GM23338 (cell line): ENCODE data around the gene BCR. TPM values are rescaled to one million over a fixed set of nuclear protein-coding genes. Genes with fewer than 3 reads are reported as not detected.

Source experiments
- ATAC-seq: fragments of 200-7000 bp; cut with Tn5 transposase; 3 replicates; pipeline ENCODE4 v1.9.1; 2020
- DNase-seq: peaks from one replicate; pipeline ENCODE4 v3.0.0-alpha.2; 2015; ENCODE audit warnings: low spot score
- H2AFZ ChIP-seq: fragments of 200-600 bp; sonication (generic); 2 replicates; pipeline ENCODE4 v1.8.0; 2016; ENCODE audit warnings: antibody characterized with exemption, mild to moderate bottlenecking, moderate library complexity
- H3F3A ChIP-seq: fragments of 200-600 bp; sonication (generic); replicated peaks from 2 replicates; pipeline ENCODE4 v1.8.0; 2017; ENCODE audit warnings: antibody characterized with exemption, mixed run types, low read depth
- H3K27ac ChIP-seq: fragments of 200-600 bp; sonication (generic); 2 replicates; pipeline ENCODE4 v1.6.1; 2016; ENCODE audit warnings: low read depth
- H3K27me3 ChIP-seq: fragments of 200-600 bp; sonication (generic); 2 replicates; pipeline ENCODE4 v1.8.0; 2016; ENCODE audit warnings: mild to moderate bottlenecking, mixed run types, moderate library complexity; ENCODE audit not compliant: insufficient read depth
- H3K36me3 ChIP-seq: fragments of 200-600 bp; sonication (generic); 2 replicates; pipeline ENCODE4 v1.8.0; 2016; ENCODE audit warnings: mild to moderate bottlenecking; ENCODE audit not compliant: insufficient read depth
- H3K4me1 ChIP-seq: fragments of 200-600 bp; sonication (generic); 2 replicates; pipeline ENCODE4 v1.8.0; 2016; ENCODE audit warnings: mild to moderate bottlenecking, moderate library complexity; ENCODE audit not compliant: insufficient read depth
- H3K4me2 ChIP-seq: fragments of 200-600 bp; sonication (generic); 2 replicates; pipeline ENCODE4 v1.7.1; 2017; ENCODE audit warnings: mixed run types
- H3K4me3 ChIP-seq: fragments of 200-600 bp; sonication (generic); 2 replicates; pipeline ENCODE4 v1.6.1; 2016; ENCODE audit warnings: mixed run types
- H3K79me2 ChIP-seq: fragments of 200-600 bp; sonication (generic); replicated peaks from 2 replicates; pipeline ENCODE4 v1.8.0; 2017; ENCODE audit warnings: mild to moderate bottlenecking; ENCODE audit not compliant: insufficient read depth
- H3K9me2 ChIP-seq: fragments of 200-600 bp; sonication (generic); 2 replicates; pipeline ENCODE4 v1.8.0; 2017; ENCODE audit not compliant: insufficient read depth
- H4K20me1 ChIP-seq: fragments of 200-600 bp; sonication (generic); replicated peaks from 2 replicates; pipeline ENCODE4 v1.8.0; 2017; ENCODE audit warnings: mild to moderate bottlenecking; ENCODE audit not compliant: insufficient read depth
- H3K27ac Mint-ChIP-seq: 2 replicates; pipeline ENCODE4 v1.8.0; 2020; ENCODE audit warnings: inconsistent platforms, mild to moderate bottlenecking, moderate library complexity, mixed read lengths
- H3K27me3 Mint-ChIP-seq: 3 replicates; pipeline ENCODE4 v1.8.0; 2022; ENCODE audit warnings: low read depth, mild to moderate bottlenecking, moderate library complexity, mixed read lengths, inconsistent platforms; ENCODE audit not compliant: insufficient read depth, poor library complexity
- H3K36me3 Mint-ChIP-seq: 3 replicates; pipeline ENCODE4 v1.8.0; 2021; ENCODE audit warnings: low read depth, mild to moderate bottlenecking, inconsistent platforms, moderate library complexity, mixed read lengths
- H3K4me1 Mint-ChIP-seq: 3 replicates; pipeline ENCODE4 v1.8.0; 2020; ENCODE audit warnings: mild to moderate bottlenecking, inconsistent platforms, mixed read lengths
- H3K4me3 Mint-ChIP-seq: 3 replicates; pipeline ENCODE4 v1.8.0; 2021; ENCODE audit warnings: moderate library complexity, mild to moderate bottlenecking, inconsistent platforms, mixed read lengths
- H3K9me3 Mint-ChIP-seq: 3 replicates; pipeline ENCODE4 v1.8.0; 2020; ENCODE audit warnings: moderate library complexity, mild to moderate bottlenecking, inconsistent platforms, mixed read lengths
- CREB1 ChIP-seq: fragments of 250-450 bp; sonication (Bioruptor Pico); IDR thresholded peaks from 2 replicates; pipeline ENCODE4 v1.5.0; 2020; ENCODE audit warnings: low read depth, mild to moderate bottlenecking, moderate library complexity
- ETS1 ChIP-seq: IDR thresholded peaks from 2 replicates; pipeline ENCODE4 v1.6.1; 2016; ENCODE audit warnings: antibody characterized with exemption
- EZH2 ChIP-seq: fragments of 200-600 bp; sonication (generic); IDR thresholded peaks from one replicate; pipeline ENCODE4 v1.8.0; 2017; ENCODE audit warnings: antibody characterized with exemption, mild to moderate bottlenecking, low read depth; ENCODE audit not compliant: unreplicated experiment
- EZH2phosphoT487 ChIP-seq: fragments of 200-600 bp; sonication (generic); IDR thresholded peaks from one replicate; pipeline ENCODE4 v1.8.1; 2018; ENCODE audit warnings: antibody characterized with exemption; ENCODE audit not compliant: unreplicated experiment
- JUNB ChIP-seq: IDR thresholded peaks from one replicate; pipeline ENCODE4 v1.6.1; 2016; ENCODE audit warnings: antibody characterized with exemption; ENCODE audit not compliant: unreplicated experiment
- NANOG ChIP-seq: IDR thresholded peaks from 2 replicates; pipeline ENCODE4 v1.6.1; 2016; ENCODE audit warnings: antibody characterized with exemption, borderline replicate concordance
- POLR2AphosphoS5 ChIP-seq: IDR thresholded peaks from 2 replicates; pipeline ENCODE4 v1.6.1; 2016; ENCODE audit warnings: antibody characterized with exemption, low read depth
- REST ChIP-seq: IDR thresholded peaks from one replicate; pipeline ENCODE4 v1.6.1; 2018; ENCODE audit warnings: antibody characterized with exemption; ENCODE audit not compliant: unreplicated experiment
- STAT1 ChIP-seq: IDR thresholded peaks from one replicate; pipeline ENCODE4 v1.6.1; 2016; ENCODE audit warnings: antibody characterized with exemption; ENCODE audit not compliant: unreplicated experiment
- ZNF114 ChIP-seq: fragments of 250-450 bp; sonication (Bioruptor Pico); IDR thresholded peaks from 2 replicates; pipeline ENCODE4 v1.5.0; 2020; ENCODE audit warnings: mild to moderate bottlenecking, moderate library complexity
- ZNF331 ChIP-seq: fragments of 250-450 bp; sonication (Bioruptor Pico); IDR thresholded peaks from 2 replicates; pipeline ENCODE4 v1.5.0; 2020; ENCODE audit warnings: low read depth, mild to moderate bottlenecking, moderate library complexity
- polyA plus RNA-seq: library from polyadenylated mRNA; unstranded; fragments of >200 nt; fragmentation: Nextera tagmentation; extraction: Ambion mirVana; gene quantifications from 2 replicates; pipeline ENCODE4 v1.2.1, GENCODE V29; 2016
- total RNA-seq: library from RNA; depleted of rRNA; stranded (reverse); fragments of >200 nt; shearing (Covaris generic); gene quantifications from 2 replicates; pipeline ENCODE4 v1.2.3, GENCODE V29; 2014
- TF ChIP-seq, protein P1 (sequence below), 2 experiments: fragments of 200-600 bp in 1 of 2; sonication (generic) in 1 of 2; conservative IDR thresholded peaks; 2 replicates each; pipeline versions ENCODE4 v1.5.1 to v1.6.1; 2016 to 2017; ENCODE audit warnings: antibody characterized with exemption in 2 of 2, low read depth in 2 of 2, mild to moderate bottlenecking in 2 of 2, moderate library complexity in 1 of 2

The BCR gene
- total and polyA plus RNA-seq, 2 experiments from 2014 or later: 17.7 to 121 TPM

DNA sequence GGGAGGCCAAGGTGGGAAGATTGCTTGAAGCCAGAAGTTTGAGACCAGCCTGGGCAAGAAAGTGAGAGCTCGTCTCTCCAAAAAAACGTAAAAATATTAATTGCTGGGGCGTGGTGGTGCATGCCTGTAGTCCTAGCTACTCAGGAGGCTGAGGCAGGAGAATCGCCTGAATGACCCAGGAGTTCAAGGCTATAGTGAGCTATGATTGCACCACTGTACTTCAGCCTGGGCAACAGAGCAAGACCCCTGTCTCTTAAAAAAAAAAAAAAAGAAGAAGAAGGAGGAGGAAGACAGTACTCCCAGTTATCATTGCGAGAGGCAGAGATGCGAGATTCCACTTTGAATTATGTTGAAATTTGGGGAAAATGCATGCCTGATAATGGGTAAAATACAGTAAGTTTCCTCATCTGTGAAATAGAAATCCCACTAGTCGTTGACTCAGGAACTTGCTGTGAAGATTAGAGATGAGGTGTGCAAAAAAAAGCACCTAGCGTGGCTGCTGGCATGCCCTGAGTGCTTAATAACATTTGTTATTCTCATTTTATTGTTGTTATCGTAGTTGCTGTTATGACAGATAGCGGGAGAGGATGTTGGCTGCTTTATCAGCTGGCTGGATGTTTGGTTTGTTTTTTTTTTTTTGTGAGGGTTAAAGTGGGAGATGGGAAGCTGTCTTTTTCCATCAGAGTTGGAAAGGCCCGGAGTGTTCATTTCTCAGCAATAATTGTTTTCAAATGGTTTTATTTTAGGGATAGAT is 33.4 kb downstream of the BCR start:
- H3K4me3 ChIP-seq: no peak overlapping the region
- peaks cover 70% of the 10 kb centered on the region for H4K20me1 ChIP-seq
- H3K9me3 Mint-ChIP-seq: no peaks in the 10 kb centered on the region
- TF ChIP-seq JUNB (no peak), ZNF114 (CRISPR knock-in tag) (no peak), EZH2phosphoT487 (no peak), POLR2AphosphoS5 (no peak), CREB1 (CRISPR knock-in tag) (no peak)
- no peak overlapping the region; the same call in 2 of the 3 replicates for H3K4me3 Mint-ChIP-seq
- H3K4me2 ChIP-seq: no peak overlapping the region
- peaks cover 2% of the 10 kb centered on the region; the same call in 2 of the 3 replicates for H3K36me3 Mint-ChIP-seq
- H3K79me2 ChIP-seq: peaks cover 100% of the 10 kb centered on the region
- H3K4me1 Mint-ChIP-seq: peaks cover 57% of the 10 kb centered on the region
- no peak overlapping the region for H2AFZ ChIP-seq
- no peaks in the 10 kb centered on the region for H3K36me3 ChIP-seq
- DNase-seq (no peak), ATAC-seq (no peak)
- H3K4me1 ChIP-seq: peaks cover 26% of the 10 kb centered on the region
- no peaks in the 10 kb centered on the region for H3K9me2 ChIP-seq
- H3K27ac Mint-ChIP-seq: no peak overlapping the region
- H3K27me3 ChIP-seq: no peaks in the 10 kb centered on the region
- peaks cover 16% of the 10 kb centered on the region for H3K27me3 Mint-ChIP-seq
- no peak overlapping the region for H3K27ac ChIP-seq
- H3F3A ChIP-seq: 0 out of 2 replicates have a peak, but pooled peaks cover 4% of the 10 kb centered on the region

- Mint-ChIP-seq H3K27ac (no peak overlapping the region), H3K4me3 (no peak overlapping the region), H3K4me1 (peaks cover 64% of the 10 kb centered on the region), H3K9me3 (no peaks in the 10 kb centered on the region), H3K36me3 (no peaks in the 10 kb centered on the region; the same call in 1 of the 3 replicates), H3K27me3 (peaks cover 14% of the 10 kb centered on the region)
- Histone ChIP-seq H3K4me3 (no peak overlapping the region), H3K36me3 (no peaks in the 10 kb centered on the region), H2AFZ (no peak overlapping the region), H3F3A (0 out of 2 replicates have a peak, but pooled peaks cover 4% of the 10 kb centered on the region), H3K4me1 (peaks cover 32% of the 10 kb centered on the region), H3K9me2 (no peaks in the 10 kb centered on the region), H3K27me3 (no peaks in the 10 kb centered on the region), H3K79me2 (peaks cover 100% of the 10 kb centered on the region), H3K4me2 (no peak overlapping the region), H4K20me1 (peaks cover 76% of the 10 kb centered on the region), H3K27ac (no peak overlapping the region)
- no peak for DNase-seq
- ATAC-seq: no peak
- TF ChIP-seq ZNF114 (CRISPR knock-in tag) (no peak), REST (no peak), EZH2phosphoT487 (no peak), JUNB (no peak), STAT1 (no peak), NANOG (no peak), EZH2 (no peak), ETS1 (no peak), ZNF331 (no peak)
- TF ChIP-seq, protein P1, sequence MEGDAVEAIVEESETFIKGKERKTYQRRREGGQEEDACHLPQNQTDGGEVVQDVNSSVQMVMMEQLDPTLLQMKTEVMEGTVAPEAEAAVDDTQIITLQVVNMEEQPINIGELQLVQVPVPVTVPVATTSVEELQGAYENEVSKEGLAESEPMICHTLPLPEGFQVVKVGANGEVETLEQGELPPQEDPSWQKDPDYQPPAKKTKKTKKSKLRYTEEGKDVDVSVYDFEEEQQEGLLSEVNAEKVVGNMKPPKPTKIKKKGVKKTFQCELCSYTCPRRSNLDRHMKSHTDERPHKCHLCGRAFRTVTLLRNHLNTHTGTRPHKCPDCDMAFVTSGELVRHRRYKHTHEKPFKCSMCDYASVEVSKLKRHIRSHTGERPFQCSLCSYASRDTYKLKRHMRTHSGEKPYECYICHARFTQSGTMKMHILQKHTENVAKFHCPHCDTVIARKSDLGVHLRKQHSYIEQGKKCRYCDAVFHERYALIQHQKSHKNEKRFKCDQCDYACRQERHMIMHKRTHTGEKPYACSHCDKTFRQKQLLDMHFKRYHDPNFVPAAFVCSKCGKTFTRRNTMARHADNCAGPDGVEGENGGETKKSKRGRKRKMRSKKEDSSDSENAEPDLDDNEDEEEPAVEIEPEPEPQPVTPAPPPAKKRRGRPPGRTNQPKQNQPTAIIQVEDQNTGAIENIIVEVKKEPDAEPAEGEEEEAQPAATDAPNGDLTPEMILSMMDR (conservative IDR thresholded peaks at IDR 0.05; ENCODE audit: low read depth in 2 of 2): no peak
Measured at GRCh38 chr22:23214398-23214797, 34.1 kb downstream of the BCR start.
